ENCODE measurements around the gene LZTFL1.

Gene LZTFL1

GRCh38 chr3:45785605-45786150 is 56.2 kb downstream of the LZTFL1 start:
- DNase-seq (ENCODE audit: low spot score): no peak
- no peak for TF ChIP-seq CTCF (IDR thresholded peaks at IDR 0.05; ENCODE audit: extremely low read depth, missing control alignments)

- no peak for DNase-seq (ENCODE audit: low spot score)
- no peak for TF ChIP-seq CTCF (IDR thresholded peaks at IDR 0.05; ENCODE audit: extremely low read depth, missing control alignments)
Measured at GRCh38 chr3:45783667-45784066, 58.3 kb downstream of the LZTFL1 start.

- no peak for TF ChIP-seq CTCF (IDR thresholded peaks at IDR 0.05; ENCODE audit: extremely low read depth, missing control alignments)
- no peak for DNase-seq (ENCODE audit: low spot score)
Measured at GRCh38 chr3:45782381-45782780, 59.5 kb downstream of the LZTFL1 start.

GRCh38 chr3:45781841-45782240 is 60.1 kb downstream of the LZTFL1 start:
- DNase-seq (ENCODE audit: low spot score): no peak
- TF ChIP-seq CTCF (IDR thresholded peaks at IDR 0.05; ENCODE audit: extremely low read depth, missing control alignments): no peak

GRCh38 chr3:45781271-45781670 is 60.6 kb downstream of the LZTFL1 start:
- no peak for DNase-seq (ENCODE audit: low spot score)
- TF ChIP-seq CTCF (IDR thresholded peaks at IDR 0.05; ENCODE audit: extremely low read depth, missing control alignments): no peak

- DNase-seq (ENCODE audit: low spot score): no peak
- no peak for TF ChIP-seq CTCF (IDR thresholded peaks at IDR 0.05; ENCODE audit: extremely low read depth, missing control alignments)
Measured at GRCh38 chr3:45779746-45780735, 61.9 kb downstream of the LZTFL1 start.

- DNase-seq (ENCODE audit: low spot score): no peak
- TF ChIP-seq CTCF (IDR thresholded peaks at IDR 0.05; ENCODE audit: extremely low read depth, missing control alignments): no peak
Measured at GRCh38 chr3:45778761-45779201, 63.1 kb downstream of the LZTFL1 start.

Measured in GM20000 (cell line).